ENCODE results near the gene NR2F1.

The NR2F1 gene

GRCh38 chr5:93591323-93591945, 8.4 kb downstream of the NR2F1 start:
- no peak for DNase-seq

- no peak for DNase-seq
These were observed 9.9 kb downstream of the NR2F1 start for GRCh38 chr5:93592883-93593282.

GRCh38 chr5:93593476-93594131, 10.6 kb downstream of the NR2F1 start:
- no peak for DNase-seq

GRCh38 chr5:93594591-93595419, 11.8 kb downstream of the NR2F1 start:
- no peak for DNase-seq

GRCh38 chr5:93595420-93596147, 12.6 kb downstream of the NR2F1 start:
- no peak for DNase-seq

- DNase-seq = no peak
These were observed 13.3 kb downstream of the NR2F1 start for GRCh38 chr5:93596310-93596675.

- no peak for DNase-seq
These were observed 13.9 kb downstream of the NR2F1 start for GRCh38 chr5:93596676-93597490.

- DNase-seq = no peak
These were observed 15.3 kb downstream of the NR2F1 start for GRCh38 chr5:93598091-93599000.

- no peak for DNase-seq
These were observed 16.0 kb downstream of the NR2F1 start for GRCh38 chr5:93599001-93599379.

- no peak for DNase-seq
These were observed 16.5 kb downstream of the NR2F1 start for GRCh38 chr5:93599399-93600120.

GRCh38 chr5:93600409-93601070, 17.5 kb downstream of the NR2F1 start:
- DNase-seq = no peak

- no peak for DNase-seq
These were observed 18.2 kb downstream of the NR2F1 start for GRCh38 chr5:93601071-93601801.

GRCh38 chr5:93601802-93602155, 18.8 kb downstream of the NR2F1 start:
- DNase-seq = no peak

GRCh38 chr5:93602241-93603077, 19.4 kb downstream of the NR2F1 start:
- no peak for DNase-seq

- no peak for DNase-seq
These were observed 20.2 kb downstream of the NR2F1 start for GRCh38 chr5:93603078-93603792.

- no peak for DNase-seq
These were observed 21.0 kb downstream of the NR2F1 start for GRCh38 chr5:93603793-93604643.

Measured in hematopoietic multipotent progenitor cell treated with erythropoietin and hydrocortisone succinate and interleukin-3 and kit ligand, for 8 days (in vitro differentiated cells).